Renal pelvis (tissue), 4 donors: ENCODE data around the gene AGA. TPM values are rescaled to one million over a fixed set of nuclear protein-coding genes. Genes with fewer than 3 reads are reported as not detected.

Source experiments
- DNase-seq: peaks from one replicate; pipeline ENCODE4 v3.0.0-alpha.2; 2013
- polyA plus RNA-seq, 3 donors: library from polyadenylated mRNA; unstranded; fragments of 120-200 nt; gene quantifications; one replicate each; pipeline ENCODE4 v1.2.1, GENCODE V29; 2013; ENCODE audit not compliant: insufficient read length in 3 of 3

AGA gene
- polyA plus RNA-seq, 3 donors: 39.3 to 44.8 (median 43.9) TPM

- no peak for DNase-seq
Measured at GRCh38 chr4:177453116-177453515, 10.9 kb upstream of the AGA start.

DNA sequence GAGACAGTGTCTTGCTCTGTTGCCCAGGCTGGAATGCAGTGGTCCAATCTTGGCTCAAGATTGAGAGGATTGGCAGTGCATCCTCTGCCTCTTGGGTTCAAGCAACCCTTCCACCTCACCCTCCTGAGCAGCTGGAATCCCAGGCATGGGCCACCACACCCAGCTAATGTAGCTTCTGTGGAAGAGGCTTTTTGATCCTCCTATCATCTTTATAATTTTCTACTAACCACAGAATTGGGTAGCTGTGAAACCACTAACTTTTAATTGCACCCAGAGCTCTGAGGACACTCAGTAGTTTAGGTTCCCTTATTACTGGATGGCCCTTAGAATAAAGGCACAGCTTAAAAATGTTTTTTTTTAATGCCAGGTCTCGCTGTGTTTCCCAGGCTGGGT, 8.9 kb upstream of the AGA start:
- no peak for DNase-seq

GRCh38 chr4:177450426-177451107, 8.3 kb upstream of the AGA start:
- no peak for DNase-seq

GRCh38 chr4:177448850-177449249, 6.6 kb upstream of the AGA start:
- DNase-seq: no peak

DNA sequence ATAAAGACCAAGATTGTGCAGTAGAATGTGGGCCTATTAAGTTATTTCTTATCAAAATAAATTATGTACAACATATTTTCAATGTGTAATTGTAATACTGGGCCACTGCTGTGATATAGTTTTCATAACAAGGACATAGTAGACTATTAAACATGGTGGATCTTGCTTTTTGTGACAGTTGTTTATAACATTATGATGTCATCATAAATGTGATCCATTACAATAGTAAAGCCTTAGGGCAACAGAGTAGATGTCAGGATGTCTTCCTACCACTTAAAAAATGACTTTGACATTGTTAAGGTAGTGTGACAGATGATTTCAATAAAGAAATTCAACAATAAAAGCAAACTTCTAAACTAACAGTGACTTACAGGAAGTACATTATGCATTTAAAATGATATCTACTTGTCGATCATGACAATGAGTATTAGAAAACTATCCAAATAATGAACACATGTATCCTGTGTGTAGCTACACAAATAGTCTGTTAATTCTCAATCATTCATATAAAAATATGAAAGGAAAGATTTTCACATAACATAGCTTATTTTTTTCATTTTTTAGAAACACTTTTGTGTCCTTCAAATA, 5.3 kb upstream of the AGA start:
- DNase-seq: no peak

DNA sequence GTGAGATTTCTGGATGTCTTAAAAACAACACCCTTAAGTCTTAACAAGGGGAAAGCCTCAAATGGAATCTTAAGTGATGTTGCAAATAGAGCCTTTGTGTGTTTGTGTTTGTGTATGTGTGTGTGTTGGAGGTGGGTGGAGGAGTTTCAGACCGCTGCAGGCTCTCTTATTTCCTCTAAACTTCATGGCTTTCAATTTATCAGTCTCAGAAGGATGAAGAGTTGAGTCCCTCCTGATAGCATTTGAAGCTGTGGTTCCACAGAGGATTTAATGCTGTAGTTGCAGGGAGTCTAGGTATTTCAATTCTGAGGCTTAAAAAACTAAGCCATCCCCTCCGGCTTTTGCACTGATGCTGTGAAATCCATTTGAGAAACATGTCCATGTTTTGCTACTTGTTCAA, 4.3 kb upstream of the AGA start:
- DNase-seq: no peak

GRCh38 chr4:177444911-177445736, 2.9 kb upstream of the AGA start:
- no peak for DNase-seq

DNA sequence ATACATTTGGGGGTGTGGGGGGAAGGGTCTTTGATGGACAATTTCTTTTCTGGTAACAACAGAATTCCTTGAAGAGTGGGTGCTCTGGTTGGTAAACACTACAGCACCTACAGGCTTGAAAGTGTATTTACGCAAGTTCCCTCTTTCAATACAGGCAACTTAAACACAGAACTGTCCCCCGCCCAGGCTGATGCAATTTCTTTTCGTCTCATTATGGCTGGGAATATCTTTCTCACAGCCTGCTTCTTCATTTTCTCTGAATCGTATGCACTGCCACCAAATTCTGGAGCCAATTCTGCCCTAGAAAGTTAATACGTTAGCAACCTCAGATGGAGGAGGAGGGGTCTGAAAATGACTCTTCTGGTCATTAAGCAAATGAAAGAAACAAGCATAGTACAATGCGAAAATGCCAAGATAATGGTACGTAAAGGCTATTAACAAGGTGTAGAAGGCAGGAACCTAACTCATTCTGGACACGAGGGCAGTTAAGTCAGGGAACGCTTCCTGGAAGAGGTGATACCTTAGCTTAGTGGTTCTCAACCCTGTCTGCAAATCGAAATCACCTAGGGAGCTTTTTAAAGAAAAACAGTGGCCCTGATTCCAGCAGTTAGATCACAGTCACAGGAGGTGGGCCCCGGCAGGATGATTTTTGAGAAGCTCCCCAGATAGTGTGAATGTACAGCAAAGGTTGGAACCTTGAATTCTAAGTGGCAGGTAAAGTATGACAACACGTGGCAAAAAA, 1.0 kb downstream of the AGA start:
- DNase-seq: no peak

DNA sequence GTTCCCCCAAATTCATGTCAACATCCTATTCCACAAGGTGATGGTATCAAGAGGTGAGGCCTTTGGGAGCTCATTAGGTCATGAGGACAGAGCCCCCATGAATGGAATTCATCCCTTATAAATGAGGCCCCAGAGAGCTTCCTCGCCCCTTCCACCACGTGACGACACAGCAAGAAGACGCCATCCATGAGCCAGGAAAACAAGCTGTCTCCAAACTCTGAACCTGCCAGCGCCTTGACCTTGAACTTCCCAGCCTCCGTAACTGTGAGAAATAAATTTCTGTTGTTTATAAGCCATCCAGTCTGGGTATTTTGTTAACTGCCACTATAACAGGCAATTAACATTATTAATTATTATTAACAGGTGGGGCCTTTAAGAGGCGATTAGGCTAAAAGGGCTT, 5.8 kb downstream of the AGA start:
- DNase-seq: no peak

- DNase-seq: no peak
Measured at GRCh38 chr4:177434667-177435066, 7.6 kb downstream of the AGA start.

DNA sequence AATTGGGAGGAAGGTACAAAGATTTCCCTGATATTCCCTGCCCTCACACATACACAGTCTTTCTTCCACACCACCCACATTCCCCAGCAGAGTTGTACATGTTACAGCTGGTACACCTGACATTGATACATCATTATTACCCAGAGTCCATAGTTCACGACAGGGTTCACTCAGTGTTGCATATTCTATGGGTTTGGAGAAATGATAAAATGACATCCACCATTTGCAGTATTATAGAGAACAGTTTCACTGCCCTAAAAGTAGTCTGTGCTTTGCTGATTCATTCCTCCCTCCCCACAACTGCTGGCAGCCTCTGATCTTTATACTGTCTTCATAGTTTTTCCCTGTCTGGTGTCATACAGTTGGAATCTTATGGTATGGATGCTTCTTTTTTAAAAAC, 15.0 kb downstream of the AGA start:
- DNase-seq: no peak

DNA sequence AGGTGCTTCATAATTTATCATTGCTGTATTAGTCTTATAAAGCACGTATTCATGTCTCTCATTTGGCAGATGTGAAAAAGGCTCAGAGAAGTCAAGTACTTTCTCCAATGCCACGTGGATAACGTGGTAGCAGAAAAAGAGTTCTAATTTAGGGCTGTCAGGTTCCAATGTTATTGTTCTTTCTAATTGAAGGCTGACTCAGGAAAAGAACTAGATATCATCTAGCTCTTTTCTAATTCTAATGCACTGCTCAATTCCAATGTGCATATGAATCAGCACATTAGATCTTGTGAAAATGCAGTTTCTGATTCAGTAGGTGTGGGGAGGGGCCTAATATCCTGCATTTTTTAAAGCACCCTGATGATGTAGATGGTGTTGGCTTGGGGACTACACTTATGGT, 22.8 kb downstream of the AGA start:
- no peak for DNase-seq

DNA sequence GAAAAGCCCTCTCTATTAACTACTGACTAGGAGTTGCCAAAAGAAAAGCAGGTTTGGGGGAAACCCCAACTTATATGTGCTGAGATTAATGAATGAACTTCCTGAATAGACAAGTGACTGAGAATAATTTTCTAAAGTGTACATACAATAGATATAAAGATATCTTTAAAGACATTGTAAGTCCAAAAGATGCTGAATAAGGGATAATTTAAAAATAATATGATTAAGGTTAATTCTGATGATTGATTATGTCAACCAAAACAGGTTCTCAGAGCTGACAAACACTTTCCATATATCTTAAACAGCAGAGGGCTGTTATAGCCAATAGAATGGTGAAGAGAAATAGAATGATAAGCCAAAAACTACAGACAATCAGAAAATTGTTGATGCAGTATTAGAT, 28.6 kb downstream of the AGA start:
- DNase-seq: no peak

GRCh38 chr4:177413076-177413475, 29.2 kb downstream of the AGA start:
- no peak for DNase-seq

- no peak for DNase-seq
Measured at GRCh38 chr4:177411996-177412395, 30.2 kb downstream of the AGA start.

- DNase-seq: peak; percentile 17
Measured at GRCh38 chr4:177410566-177410965, 31.7 kb downstream of the AGA start.

DNA sequence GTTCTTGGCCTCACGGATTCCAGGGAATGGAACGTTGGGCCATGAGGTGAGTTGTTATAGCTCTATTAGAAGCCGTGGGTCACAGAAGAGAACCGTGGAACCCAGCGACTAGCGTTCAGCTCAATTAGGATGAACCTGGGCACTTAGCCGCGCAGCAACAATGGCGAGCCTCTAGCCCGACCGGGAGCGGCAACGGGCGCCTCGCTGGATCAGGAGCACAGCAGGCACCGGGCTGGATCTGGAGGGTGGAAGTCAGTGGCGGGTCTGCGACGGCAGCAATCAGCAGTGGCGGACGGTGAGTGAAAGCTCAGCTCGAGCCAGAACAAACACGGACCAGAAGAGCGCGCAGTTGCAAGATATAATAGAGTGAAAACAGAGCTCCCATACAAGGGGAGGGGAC, 34.2 kb downstream of the AGA start:
- DNase-seq: no peak

- no peak for DNase-seq
Measured at GRCh38 chr4:177405508-177405907, 36.7 kb downstream of the AGA start.

GRCh38 chr4:177404986-177405385, 37.3 kb downstream of the AGA start:
- no peak for DNase-seq

- no peak for DNase-seq
Measured at GRCh38 chr4:177404342-177404741, 37.9 kb downstream of the AGA start.

DNA sequence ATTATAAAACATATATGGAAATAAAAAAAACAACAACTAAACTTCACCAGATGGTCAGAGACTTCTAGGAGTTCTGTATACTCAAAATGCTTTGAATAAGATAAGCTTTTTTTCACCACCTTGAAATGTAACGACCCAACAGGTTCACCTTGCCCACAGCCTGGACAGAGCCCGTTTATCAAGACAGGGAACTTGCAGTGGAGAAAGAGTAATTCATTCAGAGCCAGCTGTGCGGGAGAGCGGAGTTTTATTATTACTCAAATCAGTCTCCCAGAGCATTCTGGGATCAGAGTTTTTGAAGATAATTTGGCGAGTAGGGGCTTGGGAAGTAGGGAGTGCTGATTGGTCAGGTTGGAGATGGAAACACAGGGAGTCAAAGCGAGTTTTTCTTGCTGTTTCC, 38.5 kb downstream of the AGA start:
- DNase-seq: no peak

DNA sequence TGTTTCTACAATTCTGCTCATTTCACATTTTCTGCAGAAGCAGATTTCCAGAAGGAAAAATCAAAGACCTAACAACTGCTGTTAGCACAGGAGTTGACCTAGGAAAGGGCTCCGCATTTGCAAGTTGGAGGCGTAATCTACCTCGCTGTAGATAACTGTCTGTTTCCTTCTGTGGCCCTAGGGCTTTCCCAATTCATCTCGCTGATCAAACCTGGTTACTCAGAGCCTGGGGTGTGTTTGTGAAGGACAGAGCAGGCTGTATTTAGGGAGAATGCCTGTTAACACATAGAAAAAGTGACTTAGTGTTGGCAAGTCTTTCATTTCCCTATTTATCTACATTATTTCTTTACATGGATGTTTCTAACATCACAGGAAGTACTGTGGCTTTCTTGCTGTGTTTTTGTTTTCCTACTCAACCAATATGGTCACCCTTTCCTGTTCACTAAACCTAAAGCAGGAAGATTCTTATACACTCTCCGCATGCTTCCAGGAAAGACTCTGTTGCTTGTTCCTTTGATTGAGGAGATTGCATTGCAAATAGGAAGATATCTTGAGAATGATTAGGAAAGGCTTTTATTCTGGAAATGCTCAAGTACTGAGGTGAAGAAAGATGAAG, 40.5 kb downstream of the AGA start:
- no peak for DNase-seq
